Neutrophil (primary cell): ENCODE results near the gene DHX8.

Experiments used
- H3K27ac ChIP-seq: fragments of 200-600 bp; sonication (generic); 2 replicates; pipeline ENCODE4 v1.5.1; 2016; ENCODE audit warnings: mild to moderate bottlenecking, moderate library complexity
- H3K27me3 ChIP-seq: fragments of 200-600 bp; sonication (generic); 2 replicates; pipeline ENCODE4 v1.6.0; 2016; ENCODE audit warnings: mild to moderate bottlenecking
- H3K36me3 ChIP-seq: fragments of 200-600 bp; sonication (generic); 2 replicates; pipeline ENCODE4 v1.5.1; 2017
- H3K4me1 ChIP-seq, 2 experiments: fragments of 200-600 bp in 1 of 2; sonication (generic) in 1 of 2; 1 replicate in 1 of 2; 2 replicates in 1 of 2; pipeline versions ENCODE4 v1.5.1 to v1.6.1; 2013 to 2016; ENCODE audit warnings: low read depth in 1 of 2, low read length in 1 of 2, mild to moderate bottlenecking in 1 of 2, moderate library complexity in 1 of 2; ENCODE audit not compliant: control insufficient read depth in 1 of 2, insufficient read depth in 1 of 2
- H3K4me3 ChIP-seq, 2 experiments: fragments of 200-600 bp in 1 of 2; sonication (generic) in 1 of 2; 1 replicate in 1 of 2; 2 replicates in 1 of 2; pipeline ENCODE4 v1.5.1; 2013 to 2016; ENCODE audit warnings: low read depth in 1 of 2, low read length in 1 of 2, mild to moderate bottlenecking in 1 of 2, moderate library complexity in 1 of 2
- H3K9me3 ChIP-seq: fragments of 200-600 bp; sonication (generic); 2 replicates; pipeline ENCODE4 v1.5.1; 2016
- TF ChIP-seq, protein P1 (sequence below): fragments of 200-600 bp; sonication (generic); IDR thresholded peaks from 2 replicates; pipeline ENCODE4 v1.5.1; 2016; ENCODE audit warnings: antibody characterized with exemption

Gene DHX8

DNA sequence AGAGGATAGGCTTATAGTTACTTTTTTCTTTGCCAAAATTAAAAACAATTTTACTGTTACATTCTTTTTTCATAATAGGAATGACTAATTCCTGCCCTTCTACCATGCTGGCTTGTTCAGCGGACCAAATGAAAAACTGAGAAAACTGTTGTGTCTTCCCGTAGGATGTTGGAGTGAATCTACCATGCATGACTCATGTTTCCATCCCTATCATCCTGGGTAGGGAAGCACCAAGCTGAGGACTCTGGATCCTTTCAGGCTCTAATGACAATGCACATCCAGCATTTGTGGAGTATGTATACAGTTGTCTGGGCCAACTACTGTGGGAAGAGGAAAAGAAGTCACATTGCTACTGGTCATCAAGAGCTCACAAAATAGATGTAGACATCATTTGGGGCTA lies 41.1 kb upstream of the DHX8 start:
- Histone ChIP-seq H3K27ac (no peak overlapping the region), H3K4me3 (no peak overlapping the region), H3K9me3 (no peaks in the 10 kb centered on the region), H3K36me3 (no peaks in the 10 kb centered on the region), H3K27me3 (peaks cover 36% of the 10 kb centered on the region), H3K4me1 (no peaks in the 10 kb centered on the region)
- TF ChIP-seq, protein P1, sequence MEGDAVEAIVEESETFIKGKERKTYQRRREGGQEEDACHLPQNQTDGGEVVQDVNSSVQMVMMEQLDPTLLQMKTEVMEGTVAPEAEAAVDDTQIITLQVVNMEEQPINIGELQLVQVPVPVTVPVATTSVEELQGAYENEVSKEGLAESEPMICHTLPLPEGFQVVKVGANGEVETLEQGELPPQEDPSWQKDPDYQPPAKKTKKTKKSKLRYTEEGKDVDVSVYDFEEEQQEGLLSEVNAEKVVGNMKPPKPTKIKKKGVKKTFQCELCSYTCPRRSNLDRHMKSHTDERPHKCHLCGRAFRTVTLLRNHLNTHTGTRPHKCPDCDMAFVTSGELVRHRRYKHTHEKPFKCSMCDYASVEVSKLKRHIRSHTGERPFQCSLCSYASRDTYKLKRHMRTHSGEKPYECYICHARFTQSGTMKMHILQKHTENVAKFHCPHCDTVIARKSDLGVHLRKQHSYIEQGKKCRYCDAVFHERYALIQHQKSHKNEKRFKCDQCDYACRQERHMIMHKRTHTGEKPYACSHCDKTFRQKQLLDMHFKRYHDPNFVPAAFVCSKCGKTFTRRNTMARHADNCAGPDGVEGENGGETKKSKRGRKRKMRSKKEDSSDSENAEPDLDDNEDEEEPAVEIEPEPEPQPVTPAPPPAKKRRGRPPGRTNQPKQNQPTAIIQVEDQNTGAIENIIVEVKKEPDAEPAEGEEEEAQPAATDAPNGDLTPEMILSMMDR, result no peak

DNA sequence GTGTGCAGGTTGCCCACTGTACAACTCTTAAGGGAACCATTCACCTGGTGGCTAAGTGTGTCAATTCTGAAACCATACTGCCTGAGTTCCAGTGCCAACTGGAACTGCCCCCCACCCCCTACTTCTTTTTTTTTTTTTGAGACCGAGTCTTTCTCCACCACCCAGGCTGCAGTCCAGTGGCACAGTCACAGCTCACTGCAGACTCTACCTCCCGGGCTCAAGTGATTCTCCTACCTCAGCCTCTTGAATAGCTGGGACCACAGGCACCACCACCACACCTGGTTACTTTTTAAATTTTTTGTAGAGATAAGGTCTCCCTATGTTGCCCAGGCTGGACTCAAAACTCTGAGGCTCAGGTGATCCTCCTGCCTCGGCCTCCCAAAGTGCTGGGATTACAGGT lies 40.4 kb upstream of the DHX8 start:
- H3K36me3 ChIP-seq, result no peaks in the 10 kb centered on the region
- H3K4me3 ChIP-seq, result no peak overlapping the region
- TF ChIP-seq, protein P1, result no peak
- no peaks in the 10 kb centered on the region for H3K4me1 ChIP-seq
- peaks cover 36% of the 10 kb centered on the region for H3K27me3 ChIP-seq
- H3K9me3 ChIP-seq, result no peaks in the 10 kb centered on the region
- no peak overlapping the region for H3K27ac ChIP-seq

DNA sequence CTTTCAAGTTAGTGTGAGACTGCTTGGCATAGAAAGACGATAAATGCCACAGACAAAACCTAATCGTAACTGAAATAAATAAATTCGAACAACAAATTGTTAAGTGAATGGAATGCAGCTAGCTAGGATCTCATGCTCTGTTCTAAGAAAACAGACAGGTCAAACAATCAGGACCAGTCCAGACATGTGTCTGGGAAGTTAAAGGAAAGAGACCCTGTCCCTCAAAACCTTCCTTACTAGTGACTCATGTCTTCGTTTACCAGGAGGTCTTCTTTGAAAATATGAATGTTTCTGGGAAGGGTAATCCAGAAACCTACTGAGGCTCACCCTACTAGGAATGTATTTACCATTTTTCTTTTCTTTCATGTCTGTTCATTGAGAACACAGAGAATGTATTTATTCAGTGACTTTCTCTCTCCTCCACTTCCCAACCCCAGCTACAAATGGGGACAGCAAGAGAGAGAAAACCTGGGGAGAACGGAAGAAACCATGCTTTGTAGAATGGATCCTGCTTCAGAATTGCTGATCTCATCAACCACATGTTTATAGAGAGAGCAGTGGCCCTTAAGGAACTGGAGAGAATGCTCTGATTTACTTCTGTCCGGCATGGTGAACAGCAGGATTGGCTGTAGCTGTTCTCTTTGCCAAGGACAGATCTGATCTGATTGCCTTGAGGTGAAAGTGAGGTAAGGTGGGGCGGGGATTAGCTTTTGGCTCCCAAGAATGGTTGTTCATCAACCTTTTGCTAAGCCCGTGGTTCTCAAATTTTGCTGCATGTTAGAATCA lies 39.4 kb upstream of the DHX8 start:
- Histone ChIP-seq H3K27me3 (peaks cover 44% of the 10 kb centered on the region), H3K36me3 (no peaks in the 10 kb centered on the region), H3K27ac (no peak overlapping the region), H3K4me3 (no peak overlapping the region), H3K4me1 (no peaks in the 10 kb centered on the region), H3K9me3 (no peaks in the 10 kb centered on the region)
- TF ChIP-seq, protein P1, result no peak

DNA sequence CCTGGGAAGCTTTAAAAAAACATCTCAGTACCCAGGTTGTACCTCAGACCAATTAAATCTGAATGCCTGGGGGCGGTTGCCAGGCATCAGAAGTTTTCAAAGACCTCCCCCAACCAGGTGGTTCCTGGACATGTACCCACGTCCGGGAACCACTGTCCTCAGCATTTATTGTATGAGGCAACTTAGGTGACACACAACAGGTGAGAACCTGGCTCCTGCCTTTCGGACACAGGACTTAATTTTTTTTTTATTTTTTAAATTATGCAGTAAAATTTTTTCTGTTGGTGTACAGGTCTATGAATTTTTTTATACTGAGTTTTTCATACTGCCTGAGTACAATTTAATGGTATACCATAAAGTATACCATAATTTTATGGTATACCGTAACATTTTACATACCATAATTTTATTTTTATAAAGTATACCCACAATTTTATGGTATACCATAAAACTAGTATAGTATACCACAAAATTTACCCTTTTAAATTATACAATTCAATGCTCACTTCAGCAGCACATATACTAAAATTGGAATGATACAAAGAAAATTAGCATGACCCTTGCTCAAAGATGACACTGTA lies 38.7 kb upstream of the DHX8 start:
- no peaks in the 10 kb centered on the region for H3K9me3 ChIP-seq
- no peak overlapping the region for H3K4me3 ChIP-seq
- H3K27me3 ChIP-seq, result peaks cover 49% of the 10 kb centered on the region
- TF ChIP-seq, protein P1, result no peak
- no peak overlapping the region for H3K27ac ChIP-seq
- no peaks in the 10 kb centered on the region for H3K36me3 ChIP-seq
- no peaks in the 10 kb centered on the region for H3K4me1 ChIP-seq

DNA sequence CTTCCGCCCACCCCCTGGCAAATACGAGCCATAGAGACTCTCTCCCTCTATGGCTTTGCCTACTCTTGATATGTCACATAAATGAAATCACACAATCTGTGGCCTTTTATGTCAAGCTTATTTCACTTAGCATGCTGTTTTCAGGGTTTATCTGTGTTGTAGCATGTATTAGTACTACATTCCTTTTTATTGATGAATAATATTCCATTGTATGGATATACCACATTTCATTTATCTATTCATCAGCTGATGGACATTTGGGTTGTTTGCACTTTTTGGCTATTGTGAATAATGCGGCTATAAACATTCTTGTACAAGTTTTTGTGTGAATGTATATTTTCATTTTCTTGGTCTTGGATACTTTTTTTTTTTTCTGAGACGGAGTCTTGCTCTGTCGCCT lies 37.0 kb upstream of the DHX8 start:
- H3K9me3 ChIP-seq, result no peaks in the 10 kb centered on the region
- no peaks in the 10 kb centered on the region for H3K36me3 ChIP-seq
- H3K4me1 ChIP-seq, result no peaks in the 10 kb centered on the region
- TF ChIP-seq, protein P1, result no peak
- H3K4me3 ChIP-seq, result no peak overlapping the region
- no peak overlapping the region for H3K27ac ChIP-seq
- H3K27me3 ChIP-seq, result peaks cover 49% of the 10 kb centered on the region
